Activated CD4-positive, alpha-beta memory T cell treated with anti-CD3 and anti-CD28 coated beads for 36 hours (primary cell): Measurements from ENCODE around the gene SLAMF7. TPM values are rescaled to one million over a fixed set of nuclear protein-coding genes. Genes with fewer than 3 reads are reported as not detected.
A peak's percentile ranks its signal among the peaks of the same experiment; 100 is the strongest.
"Not testable (repeated sequence)": the region's sequence is repeated elsewhere in the genome, so short reads cannot be mapped to it uniquely, and the experiment has no call there.

Experiments
- CTCF ChIA-PET: fragments of 350-600 bp; sonication (Branson Sonifier 250); formaldehyde crosslinking; loops from one replicate; lab custom pipeline; 2021; ENCODE audit warnings: antibody characterized with exemption, inconsistent platforms; lab: Charles Lee
- POLR2A ChIA-PET: fragments of 350-600 bp; sonication (Branson Sonifier 250); formaldehyde crosslinking; loops from one replicate; lab custom pipeline; 2021; ENCODE audit warnings: antibody characterized with exemption; lab: Charles Lee
- DNase-seq: peaks from one replicate; pipeline ENCODE4 v3.0.0-alpha.2; 2020
- H3K27ac Mint-ChIP-seq: one replicate; pipeline ENCODE4 v1.8.0; 2021; ENCODE audit warnings: mixed read lengths
- H3K27me3 Mint-ChIP-seq: one replicate; pipeline ENCODE4 v1.8.0; 2021; ENCODE audit warnings: mixed read lengths
- H3K36me3 Mint-ChIP-seq: one replicate; pipeline ENCODE4 v1.8.0; 2021; ENCODE audit warnings: mixed read lengths
- H3K4me1 Mint-ChIP-seq: one replicate; pipeline ENCODE4 v1.8.0; 2021; ENCODE audit warnings: low read depth, mixed read lengths
- H3K4me3 Mint-ChIP-seq: one replicate; pipeline ENCODE4 v1.8.0; 2021; ENCODE audit warnings: mild to moderate bottlenecking, mixed read lengths
- H3K9me3 Mint-ChIP-seq: one replicate; pipeline ENCODE4 v1.8.0; 2021; ENCODE audit warnings: mixed read lengths
- intact Hi-C: fragments of 100-400 bp; cut with micrococcal nuclease; formaldehyde crosslinking; loops from one replicate; pipeline ENCODE4 v1.15.1; 2023
- total RNA-seq, 2 experiments: library from RNA; stranded (reverse); gene quantifications; one replicate each; pipeline ENCODE4 v1.2.3, GENCODE V29; 2021

The SLAMF7 gene
- total RNA-seq, 2 experiments from 2014 or later, result 11.4 to 15.9 TPM

DNA sequence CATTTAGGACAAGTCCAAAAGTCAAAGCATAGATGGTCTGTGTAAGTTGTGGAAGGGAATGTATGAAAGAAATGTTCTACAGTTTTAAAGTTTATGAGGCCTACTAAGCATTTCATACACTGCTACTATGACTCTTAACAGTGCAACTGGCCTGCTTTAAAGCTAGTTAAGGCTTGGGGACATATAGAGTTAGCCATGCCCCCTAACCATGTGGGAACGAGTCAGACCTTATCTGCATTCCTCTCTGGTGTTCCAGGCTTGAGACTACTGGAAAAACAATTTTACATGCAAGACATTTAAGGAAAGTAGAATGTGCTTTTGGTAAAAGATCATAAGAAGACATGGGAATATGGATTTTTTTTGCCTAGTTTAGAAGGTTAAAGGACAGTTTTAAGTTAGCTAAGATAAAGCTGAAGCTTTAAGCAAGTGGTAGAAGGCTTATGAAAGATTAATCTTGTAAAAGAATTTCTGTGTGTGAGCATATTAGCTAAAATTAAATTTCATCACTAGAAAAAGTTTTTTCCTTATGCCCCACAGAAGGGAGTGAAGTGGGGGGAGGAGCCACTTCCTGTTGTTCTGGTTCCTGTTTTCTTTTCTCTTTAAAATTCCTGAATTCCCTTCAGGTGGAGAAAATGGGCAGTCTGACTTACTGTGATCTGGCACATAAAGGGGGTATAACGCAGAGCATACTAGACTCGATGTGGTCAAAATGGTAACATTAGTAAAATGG lies 18.5 kb upstream of the SLAMF7 start:
- H3K27me3 Mint-ChIP-seq, result no peaks in the 10 kb centered on the region
- no peak overlapping the region for H3K27ac Mint-ChIP-seq
- H3K4me3 Mint-ChIP-seq, result no peak overlapping the region
- DNase-seq, result no peak
- ChIA-PET CTCF (interaction anchor here (1.2 to 3.1 kb wide), 6 partner anchors 38 to 114 kb away, joined by 3 to 13 read pairs (median 6); no protein-coding TSS in a partner anchor), POLR2A (no interaction called here)
- H3K4me1 Mint-ChIP-seq, result peaks cover 42% of the 10 kb centered on the region
- intact Hi-C loops, result no loop called here
- no peaks in the 10 kb centered on the region for H3K36me3 Mint-ChIP-seq
- no peaks in the 10 kb centered on the region for H3K9me3 Mint-ChIP-seq

DNA sequence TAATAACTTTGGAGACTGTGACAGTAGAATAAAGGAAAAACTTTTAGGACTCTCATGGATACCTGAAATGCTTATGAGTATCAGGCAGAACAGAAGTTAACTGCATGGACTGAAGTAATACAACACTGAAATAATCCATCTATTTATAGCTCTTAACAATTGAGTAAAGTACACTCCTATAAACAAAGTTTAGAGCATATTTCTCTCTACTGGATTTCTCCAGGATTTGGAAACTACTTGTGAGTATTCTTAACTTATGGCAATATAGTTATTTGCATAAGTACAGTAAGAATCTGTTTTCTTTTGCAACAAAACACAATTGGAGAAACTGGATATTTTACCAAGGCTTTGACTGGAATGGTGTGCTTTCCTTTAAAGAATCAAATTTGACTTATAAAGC lies 17.6 kb upstream of the SLAMF7 start:
- Mint-ChIP-seq H3K27me3 (no peaks in the 10 kb centered on the region), H3K4me3 (no peak overlapping the region), H3K9me3 (no peaks in the 10 kb centered on the region), H3K4me1 (peaks cover 42% of the 10 kb centered on the region), H3K27ac (no peak overlapping the region), H3K36me3 (no peaks in the 10 kb centered on the region)
- intact Hi-C loops, result no loop called here
- ChIA-PET CTCF (interaction anchor here (0.6 to 7.4 kb wide), 11 partner anchors 9 to 365 kb away, joined by 3 to 112 read pairs (median 6); partner anchors contain the start of gene ITLN2), POLR2A (no interaction called here)
- DNase-seq, result no peak

DNA sequence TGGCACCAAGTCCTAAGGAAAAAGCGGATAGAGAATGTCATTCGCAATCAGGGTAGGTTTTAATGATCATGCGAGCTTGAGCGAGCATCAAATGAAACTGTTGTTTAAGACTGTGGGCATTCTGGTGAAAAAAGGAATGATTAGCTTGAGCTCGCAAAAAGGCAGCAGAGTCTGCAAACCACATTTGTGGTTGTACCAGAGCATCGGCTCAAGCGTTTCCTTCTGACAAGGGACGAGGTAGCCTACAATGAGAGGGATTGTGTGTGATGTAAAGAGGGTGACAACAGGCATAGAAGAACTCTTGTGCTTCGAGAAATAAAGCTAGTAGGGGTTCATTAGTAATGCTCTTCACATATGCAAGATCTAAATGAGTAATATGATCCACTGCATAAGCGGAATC lies 16.3 kb upstream of the SLAMF7 start:
- ChIA-PET POLR2A (interaction anchor here (0.8 to 2.6 kb wide), 3 partner anchors 10 to 45 kb away, joined by 3 to 13 read pairs (median 8); partner anchors contain the start of gene SLAMF7), CTCF (interaction anchor here (0.8 to 10.2 kb wide), 16 partner anchors 7 to 230 kb away, joined by 3 to 205 read pairs (median 6); partner anchors contain the start of genes CD48, ITLN2 and LY9)
- intact Hi-C loops, result no loop called here
- no peaks in the 10 kb centered on the region for H3K27me3 Mint-ChIP-seq
- no peaks in the 10 kb centered on the region for H3K9me3 Mint-ChIP-seq
- peaks cover 32% of the 10 kb centered on the region for H3K4me1 Mint-ChIP-seq
- H3K27ac Mint-ChIP-seq, result no peak overlapping the region
- no peak overlapping the region for H3K4me3 Mint-ChIP-seq
- H3K36me3 Mint-ChIP-seq, result no peaks in the 10 kb centered on the region
- no peak for DNase-seq

DNA sequence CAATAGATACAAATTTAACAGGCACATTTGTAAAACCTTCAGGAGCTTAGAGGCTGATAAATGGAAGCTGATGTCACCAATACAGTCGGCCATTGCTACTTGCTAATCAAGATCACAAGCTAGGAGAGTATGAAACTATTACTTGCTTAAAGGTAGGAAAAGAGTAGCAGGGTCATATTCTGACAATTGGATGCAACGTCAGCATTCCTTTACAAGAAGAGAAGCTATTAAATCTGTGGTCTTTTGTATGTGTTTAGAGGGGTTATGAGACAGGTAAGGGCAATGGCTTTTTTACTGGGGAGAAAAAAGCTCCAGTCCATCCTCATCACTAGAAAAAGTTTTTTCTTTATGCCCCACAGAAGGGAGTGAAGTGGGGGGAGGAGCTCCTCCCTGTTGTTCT lies 15.7 kb upstream of the SLAMF7 start:
- no peaks in the 10 kb centered on the region for H3K36me3 Mint-ChIP-seq
- ChIA-PET CTCF (interaction anchor here (0.7 to 10.2 kb wide), 18 partner anchors 8 to 264 kb away, joined by 3 to 205 read pairs (median 6); partner anchors contain the start of genes CD48, ITLN2 and LY9), POLR2A (interaction anchor here (1.8 to 2.6 kb wide), 2 partner anchors 10 to 44 kb away, joined by 8 to 13 read pairs; no protein-coding TSS in a partner anchor)
- no peaks in the 10 kb centered on the region for H3K27me3 Mint-ChIP-seq
- H3K27ac Mint-ChIP-seq, result no peak overlapping the region
- no peak for DNase-seq
- no peaks in the 10 kb centered on the region for H3K9me3 Mint-ChIP-seq
- H3K4me3 Mint-ChIP-seq, result no peak overlapping the region
- intact Hi-C loops, result no loop called here
- H3K4me1 Mint-ChIP-seq, result peaks cover 29% of the 10 kb centered on the region

DNA sequence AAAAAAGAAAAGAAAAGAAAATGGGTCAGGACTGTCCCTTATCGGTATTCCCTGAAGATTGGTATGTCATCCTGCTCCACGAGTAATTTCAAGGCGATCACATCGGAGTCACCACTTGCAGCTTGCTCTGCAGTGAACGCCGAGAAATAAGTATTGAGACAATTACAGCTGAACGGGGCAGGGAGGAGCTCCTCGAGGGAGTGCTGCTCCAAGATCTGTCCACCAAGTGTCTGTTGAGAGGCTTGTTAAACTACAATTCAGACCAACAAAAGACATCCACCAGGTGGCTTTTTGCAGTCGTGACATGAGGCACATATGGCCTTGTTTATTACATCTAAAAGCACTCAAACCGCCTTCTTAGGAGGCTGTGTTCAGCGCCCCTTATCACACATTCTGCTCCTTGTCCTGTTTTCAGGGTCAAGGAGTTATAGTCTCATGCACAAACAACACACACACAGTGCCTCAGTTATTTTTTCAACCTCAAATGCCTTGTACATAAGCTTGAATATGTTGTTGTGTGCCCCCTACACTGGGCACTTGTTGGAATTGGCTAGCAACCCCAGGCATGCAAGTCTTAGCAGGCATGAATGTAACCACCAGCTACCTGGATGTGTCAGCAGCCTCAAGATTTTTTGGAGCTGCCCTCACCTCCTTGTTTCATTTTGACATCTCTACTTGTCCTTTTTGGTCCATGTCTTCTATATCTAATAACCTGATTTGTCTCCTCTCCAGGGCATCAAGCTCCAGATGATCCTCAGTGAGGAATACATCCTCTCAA lies 14.4 kb upstream of the SLAMF7 start:
- H3K4me3 Mint-ChIP-seq, result no peak overlapping the region
- ChIA-PET POLR2A (interaction anchor here (1.6 to 2.6 kb wide), 2 partner anchors 43 to 45 kb away, joined by 3 to 13 read pairs; no protein-coding TSS in a partner anchor), CTCF (interaction anchor here (0.6 to 10.2 kb wide), 16 partner anchors 9 to 228 kb away, joined by 3 to 205 read pairs (median 16); partner anchors contain the start of genes CD48, ITLN2 and SLAMF7)
- no peaks in the 10 kb centered on the region for H3K27me3 Mint-ChIP-seq
- peaks cover 29% of the 10 kb centered on the region for H3K4me1 Mint-ChIP-seq
- H3K9me3 Mint-ChIP-seq, result no peaks in the 10 kb centered on the region
- intact Hi-C loops, result loop anchor here (5.0 kb wide), 2 partner anchors 88 to 153 kb away; no protein-coding TSS in a partner anchor
- no peak overlapping the region for H3K27ac Mint-ChIP-seq
- no peaks in the 10 kb centered on the region for H3K36me3 Mint-ChIP-seq
- DNase-seq, result peak; percentile 37

DNA sequence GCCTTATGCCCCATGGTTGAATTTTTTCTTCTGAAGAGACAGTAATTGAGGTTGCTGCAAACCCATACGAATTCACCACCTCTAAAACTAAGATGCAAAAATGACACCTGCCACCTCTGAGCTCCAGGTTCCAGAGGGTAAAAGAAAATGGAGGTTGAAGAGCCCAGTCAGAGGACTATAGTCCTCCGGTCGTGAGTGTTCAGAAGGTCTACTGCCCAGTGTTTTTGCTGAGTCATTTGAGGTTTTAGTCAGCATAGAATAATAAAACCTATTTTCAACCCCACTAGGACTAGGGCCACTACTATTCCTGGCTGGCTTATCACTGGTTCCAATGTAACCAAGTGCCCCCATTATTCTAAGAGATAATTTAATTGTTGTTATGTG lies 12.9 kb upstream of the SLAMF7 start:
- intact Hi-C loops, result loop anchor here (1.0 to 5.0 kb wide), 6 partner anchors 43 to 225 kb away; no protein-coding TSS in a partner anchor
- no peaks in the 10 kb centered on the region for H3K27me3 Mint-ChIP-seq
- no peak overlapping the region for H3K27ac Mint-ChIP-seq
- POLR2A ChIA-PET, result interaction anchor here (1.6 to 1.9 kb wide), 2 partner anchors 42 to 47 kb away, joined by 3 to 5 read pairs; no protein-coding TSS in a partner anchor
- H3K4me3 Mint-ChIP-seq, result no peak overlapping the region
- no peak for DNase-seq
- CTCF ChIA-PET, result interaction anchor here (0.8 to 10.2 kb wide), 20 partner anchors 11 to 264 kb away, joined by 3 to 205 read pairs (median 8); partner anchors contain the start of genes ITLN2 and SLAMF7
- no peaks in the 10 kb centered on the region for H3K36me3 Mint-ChIP-seq
- H3K9me3 Mint-ChIP-seq, result no peaks in the 10 kb centered on the region
- peaks cover 21% of the 10 kb centered on the region for H3K4me1 Mint-ChIP-seq

DNA sequence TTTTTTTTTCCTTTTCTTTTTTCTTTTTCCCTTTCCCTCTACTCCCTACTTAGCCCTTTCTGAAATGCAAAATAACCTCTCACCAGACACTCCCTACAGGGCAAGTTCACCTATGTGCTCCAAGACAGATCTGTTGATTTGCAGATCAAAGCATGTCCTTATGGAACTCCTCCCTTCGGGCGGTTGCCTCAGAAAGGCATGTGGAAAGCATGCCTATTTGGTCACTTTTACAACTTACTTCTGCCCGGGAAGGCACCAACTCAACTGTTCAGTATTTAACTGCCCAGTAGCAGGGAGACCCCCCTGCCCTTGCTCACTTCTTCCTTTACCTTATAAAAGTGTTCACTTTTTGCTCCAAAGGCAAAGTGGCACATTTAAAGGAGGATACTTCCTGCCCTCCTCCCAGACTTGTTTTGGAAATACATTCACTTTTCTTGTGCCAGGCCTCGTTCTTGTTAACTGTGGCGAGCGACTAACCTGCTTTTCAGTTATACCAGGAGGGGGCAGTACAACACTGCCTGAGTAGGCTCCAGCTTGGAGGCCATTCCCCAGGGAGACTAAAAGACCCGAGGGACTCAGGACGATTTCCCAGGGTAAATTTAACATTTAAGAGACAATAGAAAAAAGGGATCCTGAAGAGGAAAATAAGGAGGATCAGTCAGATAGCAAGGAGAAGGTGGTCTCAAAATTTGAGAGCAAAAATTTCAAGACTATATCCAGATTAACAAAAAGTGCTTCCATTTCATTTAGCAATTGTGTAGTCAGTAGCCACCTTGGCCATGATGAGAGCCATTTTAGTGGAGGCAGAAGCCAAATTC lies 12.3 kb upstream of the SLAMF7 start:
- intact Hi-C loops, result loop anchor here (1.0 to 5.0 kb wide), 8 partner anchors 18 to 224 kb away; no protein-coding TSS in a partner anchor
- Mint-ChIP-seq H3K27ac (no peak overlapping the region), H3K27me3 (no peaks in the 10 kb centered on the region), H3K36me3 (no peaks in the 10 kb centered on the region), H3K9me3 (no peaks in the 10 kb centered on the region), H3K4me1 (peaks cover 24% of the 10 kb centered on the region), H3K4me3 (no peak overlapping the region)
- CTCF ChIA-PET, result interaction anchor here (0.6 to 10.2 kb wide), 36 partner anchors 11 to 372 kb away, joined by 3 to 205 read pairs (median 4); partner anchors contain the start of genes CD48, ITLN2, KLHDC9 and LY9
- POLR2A ChIA-PET, result interaction anchor here (1.6 to 1.9 kb wide), 2 partner anchors 41 to 47 kb away, joined by 3 to 5 read pairs; no protein-coding TSS in a partner anchor
- peak; percentile 72 for DNase-seq

DNA sequence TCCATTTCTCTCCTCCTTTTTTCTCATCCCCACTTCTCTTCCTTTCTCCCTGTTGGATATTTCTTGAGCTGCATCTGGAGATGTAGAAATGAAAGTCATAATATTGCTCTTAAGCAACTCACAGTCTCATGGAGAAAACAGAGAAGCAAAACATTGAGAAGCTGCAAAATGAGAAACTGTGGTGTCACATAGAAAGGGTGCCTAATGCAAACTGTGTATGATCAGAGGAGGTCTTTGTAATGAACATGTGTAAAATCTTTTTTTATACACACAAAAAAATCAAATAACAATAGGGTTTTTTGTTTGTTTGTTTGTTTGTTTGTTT lies 11.8 kb upstream of the SLAMF7 start:
- H3K9me3 Mint-ChIP-seq, result no peaks in the 10 kb centered on the region
- intact Hi-C loops, result loop anchor here (1.0 to 5.0 kb wide), 6 partner anchors 17 to 224 kb away; no protein-coding TSS in a partner anchor
- H3K4me3 Mint-ChIP-seq, result no peak overlapping the region
- CTCF ChIA-PET, result interaction anchor here (0.6 to 10.2 kb wide), 28 partner anchors 11 to 371 kb away, joined by 3 to 205 read pairs (median 4); partner anchors contain the start of genes CD48, ITLN2, KLHDC9 and LY9
- H3K36me3 Mint-ChIP-seq, result no peaks in the 10 kb centered on the region
- no peak overlapping the region for H3K27ac Mint-ChIP-seq
- H3K4me1 Mint-ChIP-seq, result peaks cover 27% of the 10 kb centered on the region
- H3K27me3 Mint-ChIP-seq, result no peaks in the 10 kb centered on the region
- POLR2A ChIA-PET, result interaction anchor here (1.9 kb wide), 1 partner anchor 41 kb away, joined by 5 read pairs; no protein-coding TSS in a partner anchor
- DNase-seq, result no peak

DNA sequence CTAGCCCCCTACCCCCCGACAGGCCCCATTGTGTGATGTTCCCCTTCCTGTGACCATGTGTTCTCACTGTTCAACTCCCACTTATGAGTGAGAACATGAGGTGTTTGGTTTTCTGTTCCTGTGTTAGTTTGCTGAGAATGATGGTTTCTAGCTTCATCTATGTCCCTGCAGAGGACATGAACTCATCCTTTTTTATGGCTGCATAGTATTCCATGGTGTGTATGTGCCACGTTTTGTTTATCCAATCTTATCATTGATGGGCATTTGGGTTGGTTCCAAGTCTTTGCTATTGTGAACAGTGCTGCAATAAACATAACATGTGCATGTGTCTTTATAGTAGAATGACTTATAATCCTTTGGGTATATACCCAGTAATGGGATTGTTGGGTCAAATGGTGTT lies 7.5 kb upstream of the SLAMF7 start:
- POLR2A ChIA-PET, result not testable (repeated sequence)

DNA sequence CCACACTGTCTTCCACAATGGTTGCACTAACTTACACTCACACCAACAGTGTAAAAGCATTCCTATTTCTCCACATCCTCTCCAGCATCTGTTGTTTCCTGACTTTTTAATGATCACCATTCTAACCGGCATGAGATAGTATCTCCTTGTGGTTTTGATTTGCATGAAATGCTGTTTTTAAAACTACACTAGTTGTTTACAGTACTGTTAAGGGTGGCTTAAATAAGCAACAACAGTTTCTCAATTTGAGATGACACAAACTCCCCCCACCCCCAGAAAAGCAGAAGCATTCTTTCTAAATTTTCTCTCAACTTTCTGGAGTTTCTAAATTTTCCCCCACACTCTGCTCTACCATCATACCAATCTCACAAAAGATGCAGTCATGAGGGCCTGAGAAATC lies 7.1 kb upstream of the SLAMF7 start:
- Mint-ChIP-seq H3K36me3 (peaks cover 12% of the 10 kb centered on the region), H3K9me3 (peaks cover 9% of the 10 kb centered on the region), H3K27me3 (no peaks in the 10 kb centered on the region), H3K4me1 (peaks cover 33% of the 10 kb centered on the region), H3K4me3 (no peak overlapping the region), H3K27ac (no peak overlapping the region)
- ChIA-PET POLR2A (no interaction called here), CTCF (interaction anchor here (10.2 kb wide), 1 partner anchor 37 kb away, joined by 205 read pairs; no protein-coding TSS in a partner anchor)
- DNase-seq, result no peak
- intact Hi-C loops, result no loop called here

More for the DNA sequence above, 7.5 kb upstream of the SLAMF7 start:
- H3K27ac Mint-ChIP-seq, H3K9me3 Mint-ChIP-seq, H3K4me3 Mint-ChIP-seq, DNase-seq, intact Hi-C loops, H3K27me3 Mint-ChIP-seq, H3K36me3 Mint-ChIP-seq: not testable (repeated sequence)
- peaks cover 33% of the 10 kb centered on the region for H3K4me1 Mint-ChIP-seq
- CTCF ChIA-PET, result interaction anchor here (1.4 to 10.2 kb wide), 2 partner anchors 37 to 46 kb away, joined by 3 to 205 read pairs; no protein-coding TSS in a partner anchor
